GM10248 (cell line): ENCODE measurements around the gene PDS5B.

Experiments
- CTCF ChIA-PET: fragments of 300-600 bp; sonication (Branson Sonifier 250); formaldehyde crosslinking; extraction: SDS; loops from one replicate; lab custom pipeline; 2021; ENCODE audit warnings: antibody characterized with exemption; lab: Yijun Ruan, JAX
- POLR2A ChIA-PET: fragments of 350-650 bp; sonication (Branson Sonifier 250); formaldehyde crosslinking; extraction: SDS; loops from one replicate; lab custom pipeline; 2020; ENCODE audit warnings: antibody characterized with exemption; lab: Yijun Ruan, JAX
- DNase-seq: peaks from one replicate; pipeline ENCODE4 v3.0.0; 2012; ENCODE audit errors: extremely low spot score
- CTCF ChIP-seq: IDR thresholded peaks from 2 replicates; pipeline ENCODE4 v1.5.1; 2012; ENCODE audit warnings: mild to moderate bottlenecking, low read depth; ENCODE audit errors: extremely low read depth, missing control alignments, control extremely low read depth

PDS5B gene

GRCh38 chr13:32624441-32624840 is 38.2 kb downstream of the PDS5B start:
- no peak for DNase-seq
- CTCF ChIA-PET = interaction anchor here (1.0 to 1.5 kb wide), 7 partner anchors 8 to 44 kb away, joined by 3 to 4 read pairs (median 3); no protein-coding TSS in a partner anchor
- TF ChIP-seq CTCF = no peak
- POLR2A ChIA-PET = no interaction called here

GRCh38 chr13:32627793-32628192 is 41.5 kb downstream of the PDS5B start:
- CTCF ChIA-PET = interaction anchor here (1.2 to 2.8 kb wide), 2 partner anchors 11 to 23 kb away, joined by 3 to 13 read pairs; no protein-coding TSS in a partner anchor
- no peak for TF ChIP-seq CTCF
- DNase-seq = no peak
- POLR2A ChIA-PET = no interaction called here

GRCh38 chr13:32629313-32629712 is 43.1 kb downstream of the PDS5B start:
- CTCF ChIA-PET = interaction anchor here (0.7 to 1.0 kb wide), 2 partner anchors 10 to 21 kb away, joined by 3 to 4 read pairs; no protein-coding TSS in a partner anchor
- POLR2A ChIA-PET = no interaction called here
- DNase-seq = no peak

GRCh38 chr13:32629866-32630265 is 43.6 kb downstream of the PDS5B start:
- CTCF ChIA-PET = interaction anchor here (0.7 to 1.0 kb wide), 2 partner anchors 10 to 21 kb away, joined by 3 to 4 read pairs; no protein-coding TSS in a partner anchor
- DNase-seq = no peak

More at GRCh38 chr13:32629313-32629712, 43.1 kb downstream of the PDS5B start:
- TF ChIP-seq CTCF = no peak

GRCh38 chr13:32632343-32632909 is 46.2 kb downstream of the PDS5B start:
- TF ChIP-seq CTCF = no peak

More at GRCh38 chr13:32629866-32630265, 43.6 kb downstream of the PDS5B start:
- POLR2A ChIA-PET = no interaction called here
- TF ChIP-seq CTCF = no peak

GRCh38 chr13:32636711-32637110 is 50.5 kb downstream of the PDS5B start:
- no peak for TF ChIP-seq CTCF
- ChIA-PET POLR2A (interaction anchor here (0.6 kb wide), 1 partner anchor 246 kb away, joined by 3 read pairs; no protein-coding TSS in a partner anchor), CTCF (interaction anchor here (0.8 to 3.0 kb wide), 8 partner anchors 12 to 383 kb away, joined by 3 to 21 read pairs (median 4); partner anchors contain the start of gene PDS5B)
- DNase-seq = no peak

More at GRCh38 chr13:32632343-32632909, 46.2 kb downstream of the PDS5B start:
- ChIA-PET CTCF (interaction anchor here (0.8 to 2.7 kb wide), 7 partner anchors 9 to 45 kb away, joined by 3 to 12 read pairs (median 5); no protein-coding TSS in a partner anchor), POLR2A (no interaction called here)
- no peak for DNase-seq
